ENCODE data around the gene OPHN1. TPM values are rescaled to one million over a fixed set of nuclear protein-coding genes. Genes with fewer than 3 reads are reported as not detected.
"Not testable (repeated sequence)": the region's sequence is repeated elsewhere in the genome, so short reads cannot be mapped to it uniquely, and the experiment has no call there.

The OPHN1 gene
- total RNA-seq, 1 donor from 2014 or later = 0.04 TPM

DNA sequence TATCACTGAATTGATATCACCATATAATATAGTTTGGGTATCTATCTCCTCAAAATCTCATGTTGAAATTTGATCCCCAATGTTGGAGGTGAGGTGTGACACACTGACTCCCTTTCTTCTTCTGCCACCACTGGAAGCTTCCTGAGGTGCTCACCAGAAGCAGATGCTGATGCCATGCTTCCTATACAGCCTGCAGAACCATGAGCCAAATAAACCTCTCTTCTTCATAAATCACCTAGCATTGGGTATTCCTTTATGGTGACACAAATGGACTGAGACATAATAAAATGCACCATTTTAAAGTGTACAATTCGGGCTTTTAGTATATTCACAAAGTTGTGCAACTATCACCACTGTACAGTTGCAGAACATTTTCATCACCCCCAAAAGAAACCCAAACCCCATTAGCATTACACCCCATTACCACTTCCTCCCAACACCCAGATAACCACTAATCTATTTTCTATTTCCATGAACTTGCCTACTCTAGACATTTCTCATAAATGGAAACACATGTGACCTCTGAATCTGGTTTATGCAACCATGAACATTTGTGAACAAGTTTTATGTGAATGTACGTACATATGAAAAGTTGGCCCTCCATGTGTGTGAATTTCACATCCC is 148.9 kb downstream of the OPHN1 start:
- TF ChIP-seq, protein P1, sequence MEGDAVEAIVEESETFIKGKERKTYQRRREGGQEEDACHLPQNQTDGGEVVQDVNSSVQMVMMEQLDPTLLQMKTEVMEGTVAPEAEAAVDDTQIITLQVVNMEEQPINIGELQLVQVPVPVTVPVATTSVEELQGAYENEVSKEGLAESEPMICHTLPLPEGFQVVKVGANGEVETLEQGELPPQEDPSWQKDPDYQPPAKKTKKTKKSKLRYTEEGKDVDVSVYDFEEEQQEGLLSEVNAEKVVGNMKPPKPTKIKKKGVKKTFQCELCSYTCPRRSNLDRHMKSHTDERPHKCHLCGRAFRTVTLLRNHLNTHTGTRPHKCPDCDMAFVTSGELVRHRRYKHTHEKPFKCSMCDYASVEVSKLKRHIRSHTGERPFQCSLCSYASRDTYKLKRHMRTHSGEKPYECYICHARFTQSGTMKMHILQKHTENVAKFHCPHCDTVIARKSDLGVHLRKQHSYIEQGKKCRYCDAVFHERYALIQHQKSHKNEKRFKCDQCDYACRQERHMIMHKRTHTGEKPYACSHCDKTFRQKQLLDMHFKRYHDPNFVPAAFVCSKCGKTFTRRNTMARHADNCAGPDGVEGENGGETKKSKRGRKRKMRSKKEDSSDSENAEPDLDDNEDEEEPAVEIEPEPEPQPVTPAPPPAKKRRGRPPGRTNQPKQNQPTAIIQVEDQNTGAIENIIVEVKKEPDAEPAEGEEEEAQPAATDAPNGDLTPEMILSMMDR (IDR thresholded peaks at IDR 0.05) = no peak
- ChIA-PET POLR2A (no interaction called here), CTCF (no interaction called here)
- H3K27ac Mint-ChIP-seq = no peak overlapping the region
- H3K9me3 Mint-ChIP-seq = no peaks in the 10 kb centered on the region
- no peak overlapping the region for H3K4me3 Mint-ChIP-seq
- no peaks in the 10 kb centered on the region for H3K4me1 Mint-ChIP-seq
- DNase-seq (no peak), ATAC-seq (ENCODE audit: low read depth) (no peak)
- H3K27me3 Mint-ChIP-seq = no peaks in the 10 kb centered on the region
- H3K36me3 Mint-ChIP-seq (ENCODE audit: low read depth) = no peaks in the 10 kb centered on the region
- intact Hi-C loops (cut with micrococcal nuclease) = no loop called here

DNA sequence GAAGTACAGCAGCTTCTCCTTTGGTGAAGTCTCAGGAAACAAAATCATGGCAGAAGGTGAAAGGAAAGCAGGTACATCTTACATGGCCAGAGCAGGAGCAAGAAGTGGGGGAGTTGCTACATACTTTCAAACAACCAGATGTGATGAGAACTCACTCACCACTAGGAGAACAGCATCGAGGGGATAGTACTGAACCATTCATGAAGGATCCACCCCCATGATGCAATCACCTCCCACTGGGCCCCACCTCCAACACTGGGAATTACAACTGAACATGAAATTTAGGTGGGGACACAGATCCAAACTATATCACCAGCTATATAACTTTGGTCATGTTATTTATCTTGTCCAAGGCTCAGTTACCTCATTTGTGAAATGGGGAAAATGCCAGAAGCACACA is 159.4 kb downstream of the OPHN1 start:
- intact Hi-C loops (cut with micrococcal nuclease) = no loop called here
- CTCF ChIA-PET = no interaction called here
- POLR2A ChIA-PET = no interaction called here

DNA sequence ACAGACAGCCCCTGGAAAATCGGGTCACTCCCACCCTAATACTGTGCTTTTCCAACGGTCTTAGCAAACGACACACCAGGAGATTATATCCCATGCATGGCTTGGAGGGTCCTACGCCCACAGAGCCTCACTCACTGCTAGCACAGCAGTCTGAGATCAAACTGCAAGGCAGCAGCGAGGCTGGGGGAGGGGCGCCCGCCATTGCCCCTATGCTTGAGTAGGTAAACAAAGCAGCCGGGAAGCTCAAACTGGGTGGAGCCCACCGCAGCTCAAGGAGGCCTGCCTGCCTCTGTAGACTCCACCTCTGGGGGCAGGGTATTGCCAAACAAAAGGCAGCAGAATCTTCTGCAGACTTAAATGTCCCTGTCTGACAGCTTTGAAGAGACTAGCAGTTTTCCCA is 168.5 kb downstream of the OPHN1 start:
- H3K9me3 Mint-ChIP-seq; H3K36me3 Mint-ChIP-seq (ENCODE audit: low read depth); H3K4me3 Mint-ChIP-seq; H3K4me1 Mint-ChIP-seq; H3K27ac Mint-ChIP-seq; ATAC-seq (ENCODE audit: low read depth); intact Hi-C loops (cut with micrococcal nuclease); H3K27me3 Mint-ChIP-seq; CTCF ChIA-PET; DNase-seq; POLR2A ChIA-PET: not testable (repeated sequence)

More for the DNA sequence above, 159.4 kb downstream of the OPHN1 start:
- Mint-ChIP-seq H3K27ac (no peak overlapping the region), H3K4me3 (no peak overlapping the region), H3K4me1 (no peaks in the 10 kb centered on the region), H3K27me3 (no peaks in the 10 kb centered on the region), H3K9me3 (no peaks in the 10 kb centered on the region), H3K36me3 (ENCODE audit: low read depth) (no peaks in the 10 kb centered on the region)
- no peak for DNase-seq
- TF ChIP-seq, protein P1 (IDR thresholded peaks at IDR 0.05) = no peak
- no peak for ATAC-seq (ENCODE audit: low read depth)

DNA sequence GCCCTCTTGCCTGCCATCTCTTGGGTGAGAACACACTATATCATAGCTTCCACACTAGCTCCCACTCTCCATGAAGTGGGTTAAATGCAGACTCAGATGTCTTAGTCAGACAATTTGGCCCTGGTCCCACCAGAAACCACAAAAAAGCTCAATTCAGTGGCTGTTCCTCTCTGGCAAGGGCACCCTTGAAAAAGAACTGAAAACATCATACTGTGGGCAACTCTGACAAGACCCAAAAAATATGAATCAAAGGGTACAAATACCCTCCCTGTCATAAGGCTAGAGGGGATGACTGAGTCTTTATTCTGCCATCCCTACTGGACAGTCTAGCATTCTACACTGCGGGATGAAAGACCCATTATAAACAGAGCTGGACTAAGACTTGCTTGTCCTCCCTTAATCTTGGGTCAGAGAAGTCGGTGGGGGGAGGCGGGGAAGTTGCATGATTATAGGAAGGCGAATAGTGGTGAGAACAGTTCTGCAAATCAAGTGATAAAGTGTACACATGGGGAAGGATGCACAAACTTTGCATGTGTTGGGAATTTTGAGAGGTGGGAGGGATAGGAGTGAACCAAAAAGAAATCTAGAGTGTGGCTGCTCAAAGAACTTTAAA is 172.1 kb downstream of the OPHN1 start:
- Mint-ChIP-seq H3K9me3 (no peaks in the 10 kb centered on the region), H3K36me3 (ENCODE audit: low read depth) (no peaks in the 10 kb centered on the region), H3K4me1 (no peaks in the 10 kb centered on the region), H3K27ac (no peak overlapping the region), H3K27me3 (no peaks in the 10 kb centered on the region), H3K4me3 (no peak overlapping the region)
- TF ChIP-seq, protein P1 (IDR thresholded peaks at IDR 0.05) = no peak
- ChIA-PET POLR2A (no interaction called here), CTCF (no interaction called here)
- DNase-seq (no peak), ATAC-seq (ENCODE audit: low read depth) (no peak)
- intact Hi-C loops (cut with micrococcal nuclease) = no loop called here

DNA sequence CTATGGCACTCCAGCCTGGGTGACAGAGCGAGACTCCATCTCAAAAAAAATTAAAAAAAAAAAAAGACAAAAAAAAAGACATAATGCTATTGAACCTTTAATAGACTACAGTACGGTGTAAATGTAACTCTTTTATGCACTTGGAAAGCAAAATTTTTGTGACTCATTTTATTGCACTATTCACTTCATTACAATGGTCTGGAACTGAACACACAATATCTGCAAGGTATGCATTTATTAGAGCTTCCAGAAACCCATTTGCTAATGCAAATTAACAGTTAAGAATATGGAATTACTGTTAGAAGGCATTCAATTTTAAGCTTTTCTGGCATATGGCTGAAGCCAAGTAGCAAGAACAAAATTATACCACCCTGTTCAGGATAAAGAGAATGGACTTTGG is 176.3 kb downstream of the OPHN1 start:
- Mint-ChIP-seq H3K27me3 (no peaks in the 10 kb centered on the region), H3K4me1 (no peaks in the 10 kb centered on the region), H3K27ac (no peak overlapping the region), H3K4me3 (no peak overlapping the region), H3K9me3 (no peaks in the 10 kb centered on the region), H3K36me3 (ENCODE audit: low read depth) (no peaks in the 10 kb centered on the region)
- TF ChIP-seq, protein P1 (IDR thresholded peaks at IDR 0.05) = no peak
- CTCF ChIA-PET = no interaction called here
- intact Hi-C loops (cut with micrococcal nuclease) = no loop called here
- POLR2A ChIA-PET = no interaction called here
- DNase-seq = no peak
- no peak for ATAC-seq (ENCODE audit: low read depth)
